PC-9 (cell line): ENCODE data around the gene SLC4A4.

Source experiments
- EZH2 ChIP-seq: fragments of 200-600 bp; sonication (generic); IDR thresholded peaks from 2 replicates; pipeline ENCODE4 v1.8.0; 2017; ENCODE audit warnings: antibody characterized with exemption, low read depth
- TF ChIP-seq, protein P1 (sequence below): fragments of 200-600 bp; sonication (generic); conservative IDR thresholded peaks from 2 replicates; pipeline ENCODE4 v1.6.1; 2017; ENCODE audit warnings: mixed run types, antibody characterized with exemption, mild to moderate bottlenecking, moderate library complexity

DNA sequence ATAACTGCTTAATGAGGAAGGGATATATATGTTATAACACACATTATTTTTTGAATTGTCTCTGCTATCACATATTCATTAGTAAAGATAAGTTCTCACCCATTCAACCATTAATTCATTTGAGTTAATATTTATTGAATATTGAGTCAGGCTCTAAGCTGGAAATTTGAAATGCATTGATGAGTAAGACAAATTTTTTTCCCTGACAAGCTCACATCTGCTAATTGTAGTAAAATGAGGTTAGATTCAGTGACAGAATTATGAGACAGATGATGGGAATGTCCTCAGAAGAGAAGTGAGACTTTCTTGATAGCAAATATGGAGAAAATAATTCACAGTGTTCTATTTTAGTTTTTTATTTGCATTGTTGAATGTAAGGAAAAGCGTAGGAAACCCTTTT lies 194.3 kb downstream of the SLC4A4 start:
- TF ChIP-seq, protein P1, sequence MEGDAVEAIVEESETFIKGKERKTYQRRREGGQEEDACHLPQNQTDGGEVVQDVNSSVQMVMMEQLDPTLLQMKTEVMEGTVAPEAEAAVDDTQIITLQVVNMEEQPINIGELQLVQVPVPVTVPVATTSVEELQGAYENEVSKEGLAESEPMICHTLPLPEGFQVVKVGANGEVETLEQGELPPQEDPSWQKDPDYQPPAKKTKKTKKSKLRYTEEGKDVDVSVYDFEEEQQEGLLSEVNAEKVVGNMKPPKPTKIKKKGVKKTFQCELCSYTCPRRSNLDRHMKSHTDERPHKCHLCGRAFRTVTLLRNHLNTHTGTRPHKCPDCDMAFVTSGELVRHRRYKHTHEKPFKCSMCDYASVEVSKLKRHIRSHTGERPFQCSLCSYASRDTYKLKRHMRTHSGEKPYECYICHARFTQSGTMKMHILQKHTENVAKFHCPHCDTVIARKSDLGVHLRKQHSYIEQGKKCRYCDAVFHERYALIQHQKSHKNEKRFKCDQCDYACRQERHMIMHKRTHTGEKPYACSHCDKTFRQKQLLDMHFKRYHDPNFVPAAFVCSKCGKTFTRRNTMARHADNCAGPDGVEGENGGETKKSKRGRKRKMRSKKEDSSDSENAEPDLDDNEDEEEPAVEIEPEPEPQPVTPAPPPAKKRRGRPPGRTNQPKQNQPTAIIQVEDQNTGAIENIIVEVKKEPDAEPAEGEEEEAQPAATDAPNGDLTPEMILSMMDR, result no peak
- TF ChIP-seq EZH2, result no peak
